Parathyroid adenoma (tissue), 2 donors: ENCODE results near the gene ARHGAP27.
"Not testable (repeated sequence)": the region's sequence is repeated elsewhere in the genome, so short reads cannot be mapped to it uniquely, and the experiment has no call there.

Source experiments
- H2AFZ ChIP-seq: fragments of 300-600 bp; sonication (generic); one replicate; pipeline ENCODE4 v1.7.0; 2017; ENCODE audit warnings: antibody characterized with exemption, mild to moderate bottlenecking
- H3K27ac ChIP-seq: fragments of 300-600 bp; sonication (generic); one replicate; pipeline ENCODE4 v1.7.0; 2017
- H3K27me3 ChIP-seq: fragments of 300-600 bp; sonication (generic); one replicate; pipeline ENCODE4 v1.7.0; 2017; ENCODE audit warnings: low read length; ENCODE audit not compliant: control insufficient read depth, insufficient read depth
- H3K36me3 ChIP-seq: fragments of 300-600 bp; sonication (generic); one replicate; pipeline ENCODE4 v1.7.0; 2017; ENCODE audit warnings: low read length; ENCODE audit not compliant: control insufficient read depth, insufficient read depth
- H3K4me1 ChIP-seq: fragments of 300-600 bp; sonication (generic); one replicate; pipeline ENCODE4 v1.7.0; 2017; ENCODE audit warnings: control low read depth
- H3K4me2 ChIP-seq: fragments of 300-600 bp; sonication (generic); one replicate; pipeline ENCODE4 v1.7.0; 2017; ENCODE audit warnings: low read length
- H3K4me3 ChIP-seq: fragments of 300-600 bp; sonication (generic); one replicate; pipeline ENCODE4 v1.7.0; 2017; ENCODE audit warnings: low read depth, low read length
- H3K79me2 ChIP-seq: fragments of 300-600 bp; sonication (generic); one replicate; pipeline ENCODE4 v1.7.0; 2017; ENCODE audit warnings: control low read depth
- H3K9ac ChIP-seq: fragments of 300-600 bp; sonication (generic); one replicate; pipeline ENCODE4 v1.7.0; 2017; ENCODE audit warnings: mild to moderate bottlenecking
- H3K9me3 ChIP-seq: fragments of 300-600 bp; sonication (generic); one replicate; pipeline ENCODE4 v1.7.0; 2017; ENCODE audit warnings: low read length; ENCODE audit not compliant: control insufficient read depth
- TF ChIP-seq, protein P1 (sequence below): fragments of 300-600 bp; sonication (generic); IDR thresholded peaks from one replicate; pipeline ENCODE4 v1.7.0; 2017; ENCODE audit warnings: antibody characterized with exemption, mild to moderate bottlenecking
- donor health status: primary hyperparathyroidism.

The ARHGAP27 gene

DNA sequence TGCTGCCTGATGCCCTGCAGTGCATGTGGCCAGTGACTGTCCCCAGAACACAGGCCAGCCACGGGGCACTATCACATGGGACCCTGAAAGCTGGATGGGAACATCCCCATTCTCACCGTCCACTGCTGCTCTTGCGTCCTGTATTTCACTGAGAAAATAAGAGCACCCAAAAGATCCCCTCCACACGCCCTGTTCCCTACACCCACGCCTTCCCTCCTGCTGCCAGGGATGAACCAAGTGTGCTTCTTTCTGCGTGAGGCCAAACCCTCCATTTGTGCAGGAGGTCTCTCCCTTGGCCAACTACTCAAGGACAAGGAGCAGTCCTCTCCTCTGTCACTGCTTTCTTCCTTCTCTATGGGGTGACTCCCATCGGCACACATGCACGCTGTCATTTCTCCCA is 21.7 kb upstream of the ARHGAP27 start:
- not testable (repeated sequence) for H3K27me3 ChIP-seq, H3K4me2 ChIP-seq, H3K9me3 ChIP-seq, H3K4me3 ChIP-seq, H3K79me2 ChIP-seq, H2AFZ ChIP-seq, H3K4me1 ChIP-seq, H3K27ac ChIP-seq, H3K36me3 ChIP-seq, H3K9ac ChIP-seq

DNA sequence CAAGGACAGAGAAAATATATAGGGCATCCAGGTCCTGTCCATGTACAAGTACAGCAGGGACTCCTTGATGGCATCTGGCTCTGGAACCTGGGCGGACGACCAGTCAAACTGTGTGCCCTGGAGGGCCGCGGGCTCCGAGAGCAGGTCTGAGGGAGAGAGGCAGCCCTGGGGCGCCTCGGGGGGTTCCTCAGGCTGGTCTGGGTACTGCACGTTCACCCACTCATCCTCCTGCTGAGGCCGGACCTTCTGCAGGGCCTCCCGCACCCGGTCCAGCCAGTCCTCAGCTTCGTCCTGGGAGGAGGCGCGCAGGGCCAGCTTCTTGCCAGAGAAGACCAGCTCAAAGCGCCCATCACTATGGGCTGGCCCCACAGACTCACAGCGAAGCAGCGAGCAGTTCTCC is 21.1 kb upstream of the ARHGAP27 start:
- H3K36me3 ChIP-seq, H3K27me3 ChIP-seq, H3K9ac ChIP-seq, H2AFZ ChIP-seq, H3K9me3 ChIP-seq, H3K79me2 ChIP-seq, H3K4me2 ChIP-seq, H3K4me1 ChIP-seq, H3K27ac ChIP-seq, H3K4me3 ChIP-seq: not testable (repeated sequence)

GRCh38 chr17:45453225-45453534 is 20.5 kb upstream of the ARHGAP27 start:
- not testable (repeated sequence) for H3K27me3 ChIP-seq, H2AFZ ChIP-seq, H3K4me3 ChIP-seq, H3K9ac ChIP-seq, H3K4me1 ChIP-seq, H3K79me2 ChIP-seq, H3K36me3 ChIP-seq, H3K27ac ChIP-seq, H3K4me2 ChIP-seq, H3K9me3 ChIP-seq

- H3K4me2 ChIP-seq, H3K4me3 ChIP-seq, H3K36me3 ChIP-seq, H3K9me3 ChIP-seq, H3K4me1 ChIP-seq, H3K27me3 ChIP-seq, H2AFZ ChIP-seq, H3K27ac ChIP-seq, H3K9ac ChIP-seq, H3K79me2 ChIP-seq: not testable (repeated sequence)
Measured at GRCh38 chr17:45452329-45453224, 19.9 kb upstream of the ARHGAP27 start.

DNA sequence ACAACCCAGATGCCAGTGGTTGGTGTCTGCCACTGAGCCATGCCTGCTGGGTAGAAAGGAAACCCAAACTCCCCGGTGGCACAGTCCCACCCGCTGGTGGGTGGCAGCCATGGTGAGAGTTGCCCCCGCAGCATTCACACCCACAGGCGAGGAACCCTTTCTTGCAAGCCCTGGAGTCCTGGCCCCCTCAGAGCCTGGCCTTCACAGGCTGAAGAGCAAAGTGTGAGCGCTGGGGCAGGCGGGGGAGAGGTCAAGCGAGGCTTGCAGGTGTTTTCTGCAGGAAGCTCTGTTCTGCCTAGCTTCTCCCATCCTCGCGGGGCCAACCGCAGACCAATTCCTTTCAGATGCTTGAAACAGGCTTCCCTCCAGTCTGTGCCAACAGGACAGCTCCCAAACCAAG is 19.0 kb upstream of the ARHGAP27 start:
- not testable (repeated sequence) for H3K4me1 ChIP-seq, H3K36me3 ChIP-seq, H3K79me2 ChIP-seq, H3K27ac ChIP-seq, H3K4me3 ChIP-seq, H3K27me3 ChIP-seq, H3K9me3 ChIP-seq, H3K4me2 ChIP-seq, H2AFZ ChIP-seq, H3K9ac ChIP-seq

DNA sequence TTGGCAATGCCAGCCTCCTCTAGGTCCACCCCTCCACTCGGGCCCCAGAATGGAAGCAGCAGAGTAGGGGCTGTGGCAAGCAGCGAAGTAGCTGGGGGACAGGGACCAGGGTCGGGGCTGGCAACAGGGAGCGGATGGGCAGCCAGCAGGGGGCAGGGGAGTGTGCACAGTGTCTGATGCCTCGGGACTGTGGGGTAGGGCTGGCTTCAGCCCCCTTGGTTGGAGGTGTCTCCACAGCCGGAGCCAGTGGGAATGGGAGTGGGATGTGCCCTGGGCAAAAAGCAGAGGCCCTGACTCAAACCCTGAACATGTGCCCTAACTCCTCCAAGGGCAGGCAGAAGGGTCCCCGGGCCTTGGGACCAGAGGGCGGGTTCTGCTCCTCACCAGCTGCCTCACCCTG is 18.5 kb upstream of the ARHGAP27 start:
- H3K4me1 ChIP-seq = no peaks in the 10 kb centered on the region
- H3K4me3 ChIP-seq = no peak overlapping the region
- no peaks in the 10 kb centered on the region for H3K36me3 ChIP-seq
- no peaks in the 10 kb centered on the region for H3K79me2 ChIP-seq
- H3K4me2 ChIP-seq = no peak overlapping the region
- TF ChIP-seq, protein P1, sequence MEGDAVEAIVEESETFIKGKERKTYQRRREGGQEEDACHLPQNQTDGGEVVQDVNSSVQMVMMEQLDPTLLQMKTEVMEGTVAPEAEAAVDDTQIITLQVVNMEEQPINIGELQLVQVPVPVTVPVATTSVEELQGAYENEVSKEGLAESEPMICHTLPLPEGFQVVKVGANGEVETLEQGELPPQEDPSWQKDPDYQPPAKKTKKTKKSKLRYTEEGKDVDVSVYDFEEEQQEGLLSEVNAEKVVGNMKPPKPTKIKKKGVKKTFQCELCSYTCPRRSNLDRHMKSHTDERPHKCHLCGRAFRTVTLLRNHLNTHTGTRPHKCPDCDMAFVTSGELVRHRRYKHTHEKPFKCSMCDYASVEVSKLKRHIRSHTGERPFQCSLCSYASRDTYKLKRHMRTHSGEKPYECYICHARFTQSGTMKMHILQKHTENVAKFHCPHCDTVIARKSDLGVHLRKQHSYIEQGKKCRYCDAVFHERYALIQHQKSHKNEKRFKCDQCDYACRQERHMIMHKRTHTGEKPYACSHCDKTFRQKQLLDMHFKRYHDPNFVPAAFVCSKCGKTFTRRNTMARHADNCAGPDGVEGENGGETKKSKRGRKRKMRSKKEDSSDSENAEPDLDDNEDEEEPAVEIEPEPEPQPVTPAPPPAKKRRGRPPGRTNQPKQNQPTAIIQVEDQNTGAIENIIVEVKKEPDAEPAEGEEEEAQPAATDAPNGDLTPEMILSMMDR = no peak
- H3K9me3 ChIP-seq = no peaks in the 10 kb centered on the region
- no peaks in the 10 kb centered on the region for H3K27me3 ChIP-seq
- no peak overlapping the region for H3K9ac ChIP-seq
- no peak overlapping the region for H2AFZ ChIP-seq
- H3K27ac ChIP-seq = no peak overlapping the region

DNA sequence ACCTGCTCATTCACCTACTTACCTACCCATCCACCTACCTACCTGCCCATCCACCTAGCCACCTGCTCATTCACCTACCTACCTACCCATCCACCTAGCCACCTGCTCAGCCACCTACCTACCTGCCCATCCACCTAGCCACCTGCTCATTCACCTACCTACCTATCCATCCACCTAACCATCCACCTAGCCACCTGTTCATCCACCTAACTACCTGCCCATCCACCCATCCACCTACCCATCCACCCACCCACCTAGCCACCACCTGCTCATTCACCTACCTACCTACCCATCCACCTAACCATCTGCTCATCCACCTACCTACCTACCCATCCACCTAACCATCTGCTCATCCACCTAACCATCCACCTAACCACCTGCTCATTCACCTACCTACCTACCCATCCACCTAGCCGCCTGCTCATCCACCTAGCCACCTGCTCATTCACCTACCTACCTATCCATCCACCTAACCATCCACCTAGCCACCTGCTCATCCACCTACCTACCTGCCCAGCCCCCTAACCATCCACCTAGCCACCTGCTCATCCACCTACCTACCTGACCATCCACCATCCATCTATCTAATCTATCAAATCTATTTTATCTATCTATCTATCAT is 17.1 kb upstream of the ARHGAP27 start:
- H2AFZ ChIP-seq, H3K4me2 ChIP-seq, H3K36me3 ChIP-seq, H3K4me3 ChIP-seq, H3K79me2 ChIP-seq, H3K27me3 ChIP-seq, H3K27ac ChIP-seq, H3K9ac ChIP-seq, H3K9me3 ChIP-seq, H3K4me1 ChIP-seq: not testable (repeated sequence)

GRCh38 chr17:45449260-45449659 is 16.6 kb upstream of the ARHGAP27 start:
- not testable (repeated sequence) for H3K4me1 ChIP-seq, H3K27me3 ChIP-seq, H3K4me2 ChIP-seq, H3K27ac ChIP-seq, H3K79me2 ChIP-seq, H3K36me3 ChIP-seq, H3K9me3 ChIP-seq, H3K9ac ChIP-seq, H3K4me3 ChIP-seq, H2AFZ ChIP-seq

DNA sequence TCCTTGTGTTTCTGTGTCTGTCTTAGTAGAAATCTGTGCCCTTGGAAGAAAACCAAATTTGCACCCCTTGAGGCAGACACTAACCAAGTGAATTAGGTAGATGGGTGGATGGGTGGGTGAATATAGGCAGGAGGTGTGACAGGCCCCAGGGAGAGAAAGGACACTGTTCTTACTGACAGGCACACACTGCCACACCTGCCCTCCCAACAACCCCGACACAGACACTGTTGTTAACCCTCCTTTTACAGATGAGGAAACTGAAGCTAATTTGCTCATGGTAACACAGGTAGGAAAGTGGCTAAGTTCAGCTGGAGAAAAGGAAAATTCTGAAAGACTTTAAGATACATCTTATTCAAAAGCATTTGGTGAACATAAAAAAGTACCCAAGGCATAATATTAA is 15.8 kb upstream of the ARHGAP27 start:
- H3K27me3 ChIP-seq, H3K4me1 ChIP-seq, H3K9ac ChIP-seq, H3K9me3 ChIP-seq, H3K27ac ChIP-seq, H3K4me2 ChIP-seq, H3K36me3 ChIP-seq, H2AFZ ChIP-seq, H3K4me3 ChIP-seq, H3K79me2 ChIP-seq: not testable (repeated sequence)

DNA sequence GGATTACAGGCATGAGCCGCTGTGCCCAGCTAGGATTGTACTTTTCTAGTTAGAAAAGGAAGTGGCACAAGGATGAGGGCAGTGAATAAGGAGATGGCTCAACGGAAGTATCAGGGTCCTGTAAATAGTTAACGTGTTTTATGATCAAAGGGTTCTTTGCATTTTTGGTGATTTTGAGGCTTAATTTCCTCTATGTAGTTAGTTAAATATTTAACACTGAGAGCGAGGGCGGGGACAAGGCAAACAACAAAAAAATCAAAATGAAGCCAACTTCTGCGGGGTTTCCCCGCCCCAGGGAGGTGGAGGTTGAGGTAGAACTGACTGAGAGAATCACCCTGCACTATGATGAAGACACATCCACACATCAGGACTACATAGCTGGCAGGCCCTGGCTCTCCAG is 15.4 kb upstream of the ARHGAP27 start:
- not testable (repeated sequence) for H3K36me3 ChIP-seq, H3K27ac ChIP-seq, H2AFZ ChIP-seq, H3K4me2 ChIP-seq, H3K79me2 ChIP-seq, H3K4me1 ChIP-seq, H3K9ac ChIP-seq, H3K4me3 ChIP-seq, H3K27me3 ChIP-seq, H3K9me3 ChIP-seq
